GM21381 (cell line): ENCODE data around the gene TTC32.
"Not testable (repeated sequence)": the region's sequence is repeated elsewhere in the genome, so short reads cannot be mapped to it uniquely, and the experiment has no call there.

Source experiments
- ATAC-seq: cut with Tn5 transposase; IDR thresholded peaks from one replicate; pipeline ENCODE4 v1.9.1; 2021; ENCODE audit warnings: mild to moderate bottlenecking, moderate library complexity; ENCODE audit not compliant: unreplicated experiment

The TTC32 gene

DNA sequence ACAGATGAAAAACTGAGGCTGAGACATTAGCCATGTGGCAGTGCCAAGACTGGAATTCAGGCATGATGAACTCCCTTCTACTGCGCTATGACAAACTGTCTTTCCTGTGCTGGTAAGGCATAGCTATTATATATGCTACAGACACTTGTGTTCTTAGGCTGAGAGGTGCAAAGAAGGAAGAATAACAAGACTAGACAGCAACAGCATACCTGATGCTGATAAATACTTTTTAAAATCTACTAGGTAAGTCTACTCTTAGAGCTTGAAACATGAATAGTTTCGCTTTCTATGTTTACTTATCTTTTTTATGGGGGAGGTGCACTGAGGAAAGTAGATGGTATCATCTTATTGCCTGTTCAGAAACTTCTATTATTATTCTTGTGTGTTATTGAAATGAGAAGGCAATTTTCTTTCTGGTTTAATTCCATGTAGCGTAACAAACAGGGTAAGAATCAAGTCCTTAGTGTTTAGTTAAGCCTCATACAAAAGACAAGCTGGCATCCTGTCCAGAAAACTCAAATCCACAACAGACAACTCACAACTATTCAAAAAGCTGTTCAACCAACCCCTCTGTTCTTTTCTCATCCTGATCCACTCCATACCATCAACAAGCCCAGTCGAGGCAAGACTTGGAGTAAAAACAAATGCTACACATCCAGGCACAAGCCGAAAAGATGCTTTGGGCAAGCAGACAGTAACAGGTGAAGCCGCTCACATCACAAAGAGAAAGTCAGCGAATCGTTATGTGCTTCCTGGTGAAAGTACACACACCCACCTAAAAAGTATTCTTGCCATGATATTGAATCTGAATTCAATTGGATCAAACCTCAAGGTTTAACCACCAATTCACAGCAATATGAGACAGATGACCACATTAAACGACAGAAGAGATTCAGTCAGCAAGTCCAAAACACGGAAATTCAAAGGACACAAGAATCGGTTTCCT, 1.5 kb downstream of the TTC32 start:
- ATAC-seq: no peak

DNA sequence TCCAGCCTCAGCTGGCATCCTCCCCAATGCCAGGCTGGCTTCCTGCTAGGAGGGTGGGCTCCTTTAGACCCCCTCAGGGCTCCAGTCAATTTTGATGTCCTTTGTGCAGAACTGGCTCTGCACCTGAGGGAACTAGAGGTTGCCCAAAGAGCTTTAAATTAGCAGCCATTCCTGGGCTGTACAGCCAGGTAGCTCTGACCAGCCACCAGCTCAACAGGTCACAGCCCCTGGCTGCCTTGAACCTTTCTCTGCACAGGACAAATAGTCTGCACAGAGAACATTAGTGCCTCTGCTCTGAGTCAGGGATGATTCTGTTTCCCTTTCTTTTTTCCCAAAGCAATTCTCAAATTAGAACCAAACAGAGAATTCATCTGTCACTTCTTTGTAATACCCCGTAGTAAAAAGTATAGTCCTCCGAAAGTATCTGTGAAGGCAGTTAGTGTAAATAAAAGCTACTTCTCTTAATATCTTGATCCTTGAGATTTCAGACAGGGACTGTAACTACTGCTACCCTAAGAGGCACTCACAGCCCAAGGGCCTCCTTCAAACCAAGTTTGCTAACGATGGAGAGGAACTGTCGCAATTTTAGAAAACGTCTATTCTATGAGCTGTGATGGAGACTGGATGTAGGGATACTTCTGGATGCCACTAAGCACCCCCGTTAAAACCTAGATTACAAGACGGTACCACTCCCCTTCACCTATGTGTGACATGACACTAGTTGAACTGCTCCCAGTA, 3.0 kb downstream of the TTC32 start:
- no peak for ATAC-seq

DNA sequence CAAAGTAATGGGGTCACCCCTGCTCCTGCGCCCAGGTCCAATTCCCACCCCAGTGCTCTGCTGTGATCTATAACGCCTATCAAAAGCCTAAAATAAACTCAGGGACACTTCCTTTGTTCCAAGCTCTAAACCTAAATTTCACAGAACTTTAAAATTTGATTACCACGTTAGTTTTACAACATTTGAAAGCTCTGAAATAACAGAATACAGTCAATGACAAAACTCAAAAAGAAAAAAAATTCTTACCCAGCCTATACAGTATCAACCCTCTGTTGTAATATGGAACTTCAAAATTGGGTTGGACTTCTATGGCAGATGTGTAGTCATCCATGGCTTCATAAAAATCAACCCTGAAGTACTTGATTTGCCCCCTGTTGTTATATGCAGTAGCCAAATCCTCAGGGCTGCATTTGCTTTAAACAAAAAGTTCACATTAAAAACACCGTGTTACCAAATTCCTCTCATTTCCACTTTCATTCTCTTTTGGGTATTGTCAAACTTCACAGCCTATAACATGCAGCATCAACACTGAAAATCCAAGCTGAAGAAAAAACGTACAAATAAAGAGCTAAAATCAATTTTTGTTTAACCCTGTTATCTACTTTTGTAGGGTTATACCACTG, 4.0 kb downstream of the TTC32 start:
- ATAC-seq: no peak

DNA sequence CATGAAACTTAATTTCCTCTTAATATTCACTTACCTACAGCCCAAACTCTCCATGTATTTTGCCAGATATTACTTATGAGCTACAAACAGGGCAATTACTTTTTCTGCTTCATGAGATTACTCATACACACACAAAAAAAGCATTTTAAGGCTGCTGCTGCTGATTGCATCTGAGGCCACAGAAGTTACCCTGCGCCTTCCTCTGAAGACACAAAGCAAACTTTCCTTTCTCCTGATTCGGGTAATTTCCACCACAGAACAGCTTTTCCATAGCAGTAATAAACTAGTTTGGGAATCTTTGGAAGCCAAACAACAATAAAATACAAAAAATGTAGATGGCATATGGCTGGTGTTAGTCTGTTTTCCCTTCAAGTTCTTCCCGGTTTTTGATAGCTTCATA, 6.2 kb downstream of the TTC32 start:
- ATAC-seq: no peak

DNA sequence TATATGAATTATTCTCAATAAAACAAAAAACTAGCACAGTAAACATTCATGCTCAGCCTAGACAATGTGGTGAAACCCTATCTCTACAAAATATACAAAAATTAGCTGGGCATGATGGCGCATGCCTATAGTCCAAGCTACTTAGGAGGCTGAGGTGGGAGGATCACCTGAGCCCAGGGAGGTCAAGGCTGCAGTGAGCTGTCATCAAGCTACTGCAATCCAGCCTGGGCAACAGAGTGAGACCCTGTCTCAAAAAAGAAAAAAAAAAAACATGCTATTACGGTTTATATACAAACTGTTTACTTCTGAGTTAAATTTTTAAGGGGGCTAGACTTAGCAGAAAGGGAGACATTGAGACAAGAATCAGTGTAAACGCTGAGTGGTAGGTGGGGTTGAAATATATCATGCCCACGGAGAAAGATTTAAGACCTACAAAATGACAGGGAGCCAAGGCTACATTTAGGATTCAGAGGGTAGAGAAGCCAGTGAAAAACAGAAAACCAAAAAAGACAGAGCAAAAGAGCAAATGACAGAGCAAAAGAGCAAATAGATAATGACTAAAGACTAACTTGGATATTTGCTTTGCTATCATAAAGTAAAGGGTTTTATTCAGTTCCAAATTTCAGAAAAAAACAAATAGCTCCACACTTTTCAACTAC, 7.5 kb downstream of the TTC32 start:
- ATAC-seq: peak; percentile 23

DNA sequence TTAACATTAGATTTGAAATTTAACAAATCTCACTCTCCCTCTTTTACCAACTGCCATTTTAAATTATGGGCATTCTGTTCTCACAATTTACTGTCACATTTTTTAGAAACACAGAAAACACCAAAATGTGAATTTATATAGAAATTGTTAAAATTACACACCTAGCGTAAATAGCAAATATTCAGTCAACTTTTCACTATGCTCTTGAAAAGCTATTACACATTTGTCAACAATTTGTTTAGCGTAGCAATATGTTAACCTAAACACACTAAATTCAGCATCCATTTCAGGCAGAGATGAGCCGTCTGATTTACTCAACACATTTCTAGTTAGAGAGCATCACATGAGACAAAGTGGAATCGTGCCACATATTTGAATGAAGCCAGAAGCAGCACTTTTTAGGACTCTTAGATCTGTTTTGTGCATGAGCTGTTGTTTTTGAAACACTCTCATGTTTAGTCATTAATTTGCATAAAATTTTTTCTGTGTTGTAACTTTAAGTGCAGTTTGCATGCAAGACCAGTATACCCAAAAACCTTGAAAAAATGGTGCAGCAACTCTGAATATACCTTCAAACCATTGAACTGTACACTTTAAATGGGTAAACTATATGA, 8.2 kb downstream of the TTC32 start:
- ATAC-seq: peak; percentile 71

DNA sequence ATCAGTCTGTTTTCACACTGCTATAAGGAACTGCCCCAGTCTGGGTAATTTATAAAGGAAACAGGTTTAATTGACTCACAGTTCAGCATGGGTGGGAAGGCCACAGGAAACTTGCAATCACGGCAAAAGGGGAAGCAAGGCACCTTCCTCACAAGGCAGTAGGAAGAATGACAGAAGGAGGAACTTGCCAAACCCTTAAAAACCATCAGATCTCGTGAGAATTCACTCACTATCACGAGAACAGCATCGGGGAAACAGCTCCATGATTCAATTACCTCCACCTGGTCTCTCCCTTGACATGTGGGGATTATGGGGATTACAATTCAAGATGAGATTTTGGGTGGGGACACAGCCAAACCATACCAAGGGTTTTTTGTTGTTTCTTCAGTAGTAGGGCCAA, 9.8 kb downstream of the TTC32 start:
- not testable (repeated sequence) for ATAC-seq

DNA sequence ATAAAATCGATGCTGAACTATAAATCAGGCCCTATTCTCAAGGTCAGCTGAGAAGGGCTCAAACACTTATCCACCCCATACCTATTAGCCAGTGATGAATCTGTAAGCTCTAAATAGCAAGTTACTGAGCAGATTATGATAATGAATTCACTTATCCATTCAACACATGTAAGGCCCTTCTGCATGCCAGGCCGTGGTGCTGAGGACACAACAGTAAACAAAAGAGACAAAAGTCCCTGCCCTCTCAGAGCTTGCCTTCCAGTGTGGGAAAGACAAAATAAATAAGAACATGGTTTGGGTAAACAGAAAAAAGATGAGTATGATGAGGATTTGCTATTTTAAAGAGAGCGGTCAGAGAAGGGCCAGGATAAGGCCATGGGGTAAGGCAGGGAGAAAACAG, 11.7 kb downstream of the TTC32 start:
- ATAC-seq: no peak

DNA sequence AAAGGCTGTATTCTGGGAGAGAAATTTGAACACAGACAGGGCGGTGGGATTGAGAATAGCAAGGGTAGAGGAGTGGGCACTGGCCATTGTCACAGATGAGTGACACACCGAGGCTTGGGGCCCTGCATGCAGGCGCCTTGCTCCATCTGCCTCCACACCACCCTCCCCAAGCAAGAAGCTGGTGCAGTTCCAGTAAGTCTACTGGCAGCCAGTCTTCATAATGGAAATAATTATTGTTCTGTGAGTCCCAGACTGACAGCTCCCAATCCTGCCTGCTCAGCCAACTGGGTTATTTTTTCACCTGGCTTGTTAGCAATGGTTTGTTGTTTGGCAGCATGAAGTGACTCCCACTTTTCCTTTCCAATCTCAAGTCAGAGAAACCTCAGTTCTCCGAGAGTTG, 13.0 kb downstream of the TTC32 start:
- no peak for ATAC-seq

DNA sequence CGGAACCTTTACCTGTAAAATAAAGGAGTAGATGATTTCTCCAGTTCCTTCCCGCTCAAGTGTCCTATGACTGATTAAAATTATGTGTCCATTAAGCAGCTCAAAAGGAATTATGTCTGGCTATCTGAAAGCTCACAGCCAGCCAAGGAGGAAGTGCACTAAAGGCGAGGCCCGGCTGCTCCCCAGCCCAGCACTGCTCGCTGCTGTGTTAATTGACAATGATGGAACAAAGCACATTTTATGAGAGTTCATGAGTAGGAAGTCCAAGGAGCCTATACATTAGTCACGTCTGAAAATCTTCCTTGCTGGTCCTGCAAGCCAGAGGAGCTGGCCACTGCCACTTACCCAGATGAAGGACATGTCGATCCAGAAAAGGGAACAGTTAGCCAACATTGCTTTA, 14.3 kb downstream of the TTC32 start:
- ATAC-seq: no peak

DNA sequence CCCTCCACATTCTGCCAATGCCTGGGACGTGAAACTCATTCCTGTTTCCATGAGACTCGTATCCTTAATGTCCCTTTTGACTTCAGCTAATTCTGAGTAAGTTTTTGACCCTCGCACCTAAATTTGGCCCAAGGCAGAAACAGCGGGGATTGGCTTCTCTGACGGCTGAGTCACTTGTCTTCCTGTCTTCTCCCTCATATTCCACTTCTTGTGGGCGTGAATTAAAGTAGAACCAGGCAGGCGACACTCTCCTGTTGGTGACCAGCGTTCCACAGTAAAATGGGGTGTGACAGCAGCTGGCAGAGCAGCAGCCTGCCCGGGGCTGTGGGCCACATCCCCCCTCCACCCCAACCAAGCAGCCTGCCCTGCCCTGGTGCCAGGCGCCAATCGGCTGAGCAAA, 15.5 kb downstream of the TTC32 start:
- ATAC-seq: no peak

DNA sequence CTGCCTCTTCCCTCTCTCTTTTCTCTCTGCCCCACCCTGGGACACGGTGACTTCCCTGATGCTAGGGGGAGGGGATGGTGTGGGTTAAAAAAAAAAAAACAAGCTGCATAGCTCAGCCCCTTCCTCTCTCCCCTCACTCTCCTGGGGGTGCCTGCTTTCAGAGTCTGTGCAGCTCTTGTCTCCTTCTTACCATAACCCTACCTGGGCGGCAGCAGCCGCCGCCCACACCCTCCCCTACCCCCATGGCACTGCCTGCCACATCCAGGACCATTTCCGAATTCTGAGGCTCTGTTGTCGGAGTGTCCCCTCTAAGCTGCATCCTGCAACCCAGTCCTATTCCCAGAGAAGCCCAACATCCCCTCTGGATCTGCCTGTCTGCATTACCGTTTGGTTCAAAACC, 16.0 kb downstream of the TTC32 start:
- no peak for ATAC-seq

DNA sequence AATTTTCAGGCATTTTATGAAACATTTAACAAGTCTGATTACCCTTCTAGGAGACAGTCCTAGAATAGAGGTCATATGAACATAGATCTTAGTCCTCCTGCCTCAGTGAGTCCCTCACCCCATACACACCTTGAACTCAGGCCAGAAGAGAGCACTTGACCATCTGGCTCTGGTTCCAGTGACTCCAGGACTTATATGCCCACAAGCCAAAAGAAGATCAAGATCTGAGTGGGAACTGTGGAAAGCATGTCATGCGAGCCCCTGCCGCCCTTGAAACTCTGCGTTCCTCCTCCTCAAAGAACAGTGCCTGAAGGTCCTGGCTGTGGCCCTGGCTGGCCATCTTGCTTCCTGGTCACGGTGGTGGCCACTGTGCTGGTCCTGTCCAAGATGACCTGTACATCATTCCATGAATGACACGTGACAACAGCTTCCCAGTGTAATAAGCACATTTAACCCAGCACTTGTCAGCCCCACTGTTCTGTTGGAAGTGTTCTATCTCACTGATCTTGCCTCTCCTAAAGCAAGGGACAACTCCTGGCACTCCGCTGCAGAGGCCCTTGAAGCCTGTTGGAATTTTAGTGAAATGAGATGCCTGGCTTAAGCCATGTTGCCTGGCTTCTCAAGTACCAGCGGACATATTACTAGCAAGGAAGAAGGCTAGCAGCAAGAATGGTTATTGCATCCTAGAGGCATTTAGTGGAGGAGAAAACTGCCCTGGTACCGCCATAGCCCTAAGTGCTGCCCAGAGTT, 17.6 kb downstream of the TTC32 start:
- no peak for ATAC-seq

DNA sequence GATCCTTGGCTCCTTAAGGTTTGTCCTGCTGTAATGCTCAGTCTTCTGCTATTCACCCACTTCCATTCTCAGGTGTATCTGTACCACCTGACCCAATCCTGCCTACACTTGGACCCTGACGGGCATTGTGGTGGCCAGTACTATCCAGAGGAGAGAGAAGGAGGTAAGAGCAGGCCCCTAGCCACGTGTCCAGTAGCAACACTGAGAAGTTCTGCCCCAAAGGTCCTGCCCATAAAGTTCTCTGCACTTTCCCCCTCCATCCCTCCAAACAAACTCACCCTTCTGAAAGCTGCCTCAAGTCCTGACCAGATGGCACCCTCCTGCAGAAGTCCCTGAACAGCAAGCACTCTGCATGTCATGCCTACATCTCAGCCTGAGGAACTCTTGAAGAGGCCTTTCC, 18.3 kb downstream of the TTC32 start:
- no peak for ATAC-seq

DNA sequence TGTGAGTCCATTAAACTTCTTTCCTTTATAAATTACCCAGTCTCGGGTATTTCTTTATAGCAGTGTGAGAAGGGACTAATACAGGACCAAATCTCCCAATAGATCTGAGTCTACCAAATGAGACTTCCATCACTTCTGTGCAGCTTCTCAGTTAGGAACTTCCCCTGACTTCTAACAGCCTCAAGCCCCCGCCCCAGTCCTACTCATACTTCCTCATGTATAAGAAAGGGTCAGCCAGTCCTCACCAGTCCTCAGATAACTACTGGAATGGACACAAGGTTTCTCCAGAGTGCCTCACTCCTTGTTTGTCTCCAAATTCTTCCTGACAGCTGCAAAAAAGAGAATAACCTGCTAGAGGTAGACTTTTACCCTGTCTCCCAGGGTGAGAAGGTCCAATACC, 19.5 kb downstream of the TTC32 start:
- ATAC-seq: no peak

DNA sequence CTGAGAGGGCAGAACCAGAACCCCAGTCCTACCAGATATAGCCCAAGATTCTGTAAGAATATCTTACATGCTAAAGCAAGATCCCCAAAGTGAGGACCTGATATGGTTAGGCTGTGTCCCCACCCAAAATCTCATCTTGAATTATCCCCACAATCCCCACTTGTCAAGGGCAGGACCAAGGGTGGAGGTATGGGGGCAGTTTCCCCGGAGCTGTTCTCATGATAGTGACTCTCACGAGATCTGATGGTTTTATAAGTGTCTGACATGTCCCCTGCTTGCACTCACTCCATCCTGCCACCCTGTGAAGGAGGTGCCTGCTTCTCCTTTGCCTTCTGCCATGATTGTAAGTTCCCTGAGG, 19.9 kb downstream of the TTC32 start:
- no peak for ATAC-seq

DNA sequence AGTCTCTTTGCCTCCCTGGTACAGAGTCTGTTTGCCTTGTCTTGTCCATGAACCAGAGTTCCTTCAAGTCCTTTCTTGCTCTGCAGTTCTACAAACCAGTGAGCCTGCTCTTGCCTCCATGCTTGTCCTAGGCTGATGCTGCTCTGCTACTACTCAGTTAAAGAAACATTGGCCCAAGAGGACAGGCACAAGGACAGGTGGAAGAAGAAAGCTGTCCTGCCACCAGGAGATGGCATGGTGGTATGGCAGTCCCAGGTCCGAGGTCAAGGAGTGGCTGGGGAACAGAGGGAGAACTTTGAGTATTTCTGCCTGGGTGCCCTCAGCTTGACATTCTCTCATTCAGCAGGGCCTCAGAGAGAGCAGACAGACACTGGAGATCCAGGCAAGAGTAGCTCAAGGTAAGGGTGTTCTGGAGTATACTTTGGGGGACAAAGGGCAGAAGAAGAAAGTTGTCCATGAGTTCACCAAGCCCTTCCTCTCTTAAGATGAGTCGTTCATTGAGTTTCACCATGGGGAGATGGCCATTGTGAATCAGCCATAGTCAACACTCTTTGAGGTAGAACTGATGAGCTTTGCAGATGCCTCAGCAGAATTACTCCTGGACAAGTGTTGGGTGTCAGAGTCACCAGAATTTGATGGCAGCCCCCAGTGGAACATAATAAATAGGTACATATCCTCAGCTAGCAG, 20.4 kb downstream of the TTC32 start:
- no peak for ATAC-seq

DNA sequence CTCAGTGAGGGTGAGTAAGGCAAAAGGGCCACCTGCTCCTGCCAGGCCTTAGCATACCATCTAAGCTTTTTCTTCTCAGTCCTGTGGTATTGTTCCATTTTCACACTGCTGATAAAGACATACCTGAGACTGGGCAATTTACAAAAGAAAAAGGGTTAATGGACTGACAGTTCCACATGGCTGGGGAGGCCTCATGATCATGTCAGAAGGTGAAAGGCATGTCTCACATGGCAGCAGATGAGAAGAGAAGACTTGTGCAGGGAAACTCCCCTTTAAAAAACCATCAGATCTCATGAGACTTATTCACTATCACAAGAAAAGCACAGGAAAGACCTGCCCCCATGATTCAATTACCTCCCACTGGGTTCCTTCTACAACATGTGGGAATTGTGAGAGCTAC, 21.6 kb downstream of the TTC32 start:
- not testable (repeated sequence) for ATAC-seq

DNA sequence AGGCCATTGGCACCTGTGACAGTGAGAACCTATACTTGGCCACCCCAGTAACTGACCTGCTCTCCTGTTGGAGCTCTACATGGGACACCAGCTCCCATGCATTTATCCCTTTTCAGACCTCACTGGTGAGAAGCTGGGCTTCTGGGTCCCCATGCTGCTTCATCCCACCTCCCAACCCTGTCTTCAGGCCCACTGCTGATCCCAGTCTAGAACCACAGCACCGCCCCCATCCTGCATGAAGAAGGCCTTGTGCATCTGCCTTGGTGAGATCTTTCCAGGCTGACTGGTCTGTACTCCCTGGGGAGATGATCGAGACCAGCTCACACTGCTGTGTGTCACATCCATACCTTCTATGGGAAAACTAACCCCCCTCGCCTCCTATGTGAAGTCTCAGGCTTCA, 22.7 kb downstream of the TTC32 start:
- no peak for ATAC-seq
